SJSA1 (cell line): ENCODE measurements around the gene CASD1. TPM values are rescaled to one million over a fixed set of nuclear protein-coding genes. Genes with fewer than 3 reads are reported as not detected.

Experiments used
- total RNA-seq: library from RNA; depleted of rRNA; stranded (reverse); fragments of >200 nt; shearing (Covaris generic); gene quantifications from 2 replicates; pipeline ENCODE4 v1.2.3, GENCODE V29; 2014; rRNA removed

The CASD1 gene
- total RNA-seq, 1 experiment from 2014 or later: 25.7 TPM

Other genes starting within 250 kb of the CASD1 start
- 2,203 and 4,473 TPM in 2 replicates for gene COL1A2, start 114.9 kb upstream of the CASD1 start, total RNA-seq
- 117 and 123 TPM in 2 replicates for gene SGCE, start 146.3 kb downstream of the CASD1 start, total RNA-seq